HEK293 (cell line): Measurements from ENCODE around the gene C3orf33.

ENCODE experiments used
- ATF2 ChIP-seq: fragments of 450-650 bp; formaldehyde crosslinking; IDR thresholded peaks from 2 replicates; pipeline ENCODE4 v1.5.1; 2016; ENCODE audit warnings: missing biosample characterization, missing genetic modification characterization, low read depth
- BCL11B ChIP-seq: fragments of 450-650 bp; formaldehyde crosslinking; IDR thresholded peaks from 2 replicates; pipeline ENCODE4 v1.5.1; 2016; ENCODE audit warnings: low read depth, missing biosample characterization, missing genetic modification characterization
- KLF10 ChIP-seq: fragments of 450-650 bp; IDR thresholded peaks from 2 replicates; pipeline ENCODE4 v1.5.1; 2018; ENCODE audit warnings: missing biosample characterization, mild to moderate bottlenecking, missing genetic modification characterization
- PBX3 ChIP-seq: sonication (generic); formaldehyde crosslinking; IDR thresholded peaks from 2 replicates; pipeline ENCODE4 v1.8.1; 2022; ENCODE audit warnings: mild to moderate bottlenecking, moderate library complexity, missing genetic modification reagents
- PRDM2 ChIP-seq: fragments of 450-650 bp; formaldehyde crosslinking; IDR thresholded peaks from 2 replicates; pipeline ENCODE4 v1.5.1; 2016; ENCODE audit warnings: missing biosample characterization, missing genetic modification characterization, borderline replicate concordance
- SCRT2 ChIP-seq: fragments of 450-650 bp; formaldehyde crosslinking; IDR thresholded peaks from 2 replicates; pipeline ENCODE4 v1.5.1; 2016; ENCODE audit warnings: missing biosample characterization, missing genetic modification characterization
- SP3 ChIP-seq: fragments of 450-650 bp; formaldehyde crosslinking; IDR thresholded peaks from 2 replicates; pipeline ENCODE4 v1.5.1; 2016; ENCODE audit warnings: missing biosample characterization, missing genetic modification characterization
- ZBTB21 ChIP-seq: fragments of 450-650 bp; formaldehyde crosslinking; IDR thresholded peaks from 2 replicates; pipeline ENCODE4 v1.5.1; 2017; ENCODE audit warnings: missing biosample characterization, missing genetic modification characterization
- ZBTB6 ChIP-seq: fragments of 450-650 bp; formaldehyde crosslinking; IDR thresholded peaks from 2 replicates; pipeline ENCODE4 v1.5.1; 2017; ENCODE audit warnings: missing biosample characterization, missing genetic modification characterization
- ZNF121 ChIP-seq: fragments of 450-650 bp; formaldehyde crosslinking; IDR thresholded peaks from 2 replicates; pipeline ENCODE4 v1.5.1; 2016; ENCODE audit warnings: missing biosample characterization, missing genetic modification characterization
- ZNF138 ChIP-seq: fragments of 450-650 bp; formaldehyde crosslinking; IDR thresholded peaks from 2 replicates; pipeline ENCODE4 v1.5.1; 2016; ENCODE audit warnings: missing biosample characterization, missing genetic modification characterization, borderline replicate concordance
- ZNF148 ChIP-seq: fragments of 450-650 bp; formaldehyde crosslinking; IDR thresholded peaks from 2 replicates; pipeline ENCODE4 v1.5.0; 2017; ENCODE audit warnings: missing biosample characterization, missing genetic modification characterization, borderline replicate concordance
- ZNF16 ChIP-seq: fragments of 450-650 bp; formaldehyde crosslinking; IDR thresholded peaks from 2 replicates; pipeline ENCODE4 v1.5.1; 2016; ENCODE audit warnings: low read depth, missing biosample characterization, missing genetic modification characterization
- ZNF2 ChIP-seq: fragments of 450-650 bp; formaldehyde crosslinking; IDR thresholded peaks from 2 replicates; pipeline ENCODE4 v1.5.1; 2016; ENCODE audit warnings: missing biosample characterization, missing genetic modification characterization
- ZNF211 ChIP-seq: fragments of 450-650 bp; formaldehyde crosslinking; IDR thresholded peaks from 2 replicates; pipeline ENCODE4 v1.5.1; 2016; ENCODE audit warnings: low read depth, missing biosample characterization, missing genetic modification characterization
- ZNF221 ChIP-seq: fragments of 450-650 bp; formaldehyde crosslinking; IDR thresholded peaks from 2 replicates; pipeline ENCODE4 v1.5.1; 2017; ENCODE audit warnings: missing biosample characterization, missing genetic modification characterization, borderline replicate concordance
- ZNF24 ChIP-seq: fragments of 450-650 bp; formaldehyde crosslinking; IDR thresholded peaks from 2 replicates; pipeline ENCODE4 v1.5.1; 2016; ENCODE audit warnings: missing biosample characterization, missing genetic modification characterization
- ZNF394 ChIP-seq: fragments of 450-650 bp; formaldehyde crosslinking; IDR thresholded peaks from 2 replicates; pipeline ENCODE4 v1.5.1; 2016; ENCODE audit warnings: missing biosample characterization, missing genetic modification characterization, mild to moderate bottlenecking, moderate library complexity, borderline replicate concordance
- ZNF426 ChIP-seq: fragments of 450-650 bp; formaldehyde crosslinking; IDR thresholded peaks from 2 replicates; pipeline ENCODE4 v1.5.1; 2017; ENCODE audit warnings: missing biosample characterization, missing genetic modification characterization, mild to moderate bottlenecking, inconsistent platforms, moderate library complexity
- ZNF473 ChIP-seq: fragments of 450-650 bp; formaldehyde crosslinking; IDR thresholded peaks from 2 replicates; pipeline ENCODE4 v1.5.1; 2017; ENCODE audit warnings: missing biosample characterization, missing genetic modification characterization
- ZNF530 ChIP-seq: fragments of 450-650 bp; formaldehyde crosslinking; IDR thresholded peaks from 2 replicates; pipeline ENCODE4 v1.5.1; 2016; ENCODE audit warnings: low read depth, missing biosample characterization, missing genetic modification characterization
- ZNF571 ChIP-seq: fragments of 450-650 bp; formaldehyde crosslinking; IDR thresholded peaks from 2 replicates; pipeline ENCODE4 v1.5.0; 2017; ENCODE audit warnings: missing biosample characterization, missing genetic modification characterization
- ZNF621 ChIP-seq: fragments of 450-650 bp; formaldehyde crosslinking; IDR thresholded peaks from 2 replicates; pipeline ENCODE4 v1.5.1; 2017; ENCODE audit warnings: missing biosample characterization, missing genetic modification characterization
- ZNF660 ChIP-seq: fragments of 450-650 bp; IDR thresholded peaks from 2 replicates; pipeline ENCODE4 v1.5.1; 2018; ENCODE audit warnings: missing biosample characterization, mild to moderate bottlenecking, missing genetic modification characterization
- ZNF670 ChIP-seq: fragments of 450-650 bp; formaldehyde crosslinking; IDR thresholded peaks from 2 replicates; pipeline ENCODE4 v1.5.1; 2016; ENCODE audit warnings: missing biosample characterization, missing genetic modification characterization, low read depth
- ZNF677 ChIP-seq: fragments of 450-650 bp; IDR thresholded peaks from 2 replicates; pipeline ENCODE4 v1.5.0; 2018; ENCODE audit warnings: missing biosample characterization, mild to moderate bottlenecking, missing genetic modification characterization, moderate library complexity
- ZNF707 ChIP-seq: fragments of 450-650 bp; formaldehyde crosslinking; IDR thresholded peaks from 2 replicates; pipeline ENCODE4 v1.5.1; 2016; ENCODE audit warnings: missing biosample characterization, missing genetic modification characterization
- ZNF776 ChIP-seq: fragments of 450-650 bp; formaldehyde crosslinking; IDR thresholded peaks from 2 replicates; pipeline ENCODE4 v1.5.0; 2017; ENCODE audit warnings: missing biosample characterization, missing genetic modification characterization, borderline replicate concordance

Gene C3orf33

GRCh38 chr3:155854141-155854940 lies 48.3 kb upstream of the C3orf33 start, which contains the start of gene SLC33A1 (continued):
- TF ChIP-seq ATF2 (tag by site-specific recombination) (peak; percentile 94), ZNF211 (tag by site-specific recombination) (no peak), ZNF571 (tag by site-specific recombination) (no peak), PBX3 (no peak), ZNF221 (tag by site-specific recombination) (no peak), SCRT2 (tag by site-specific recombination) (peak; percentile 80), ZNF660 (peak; percentile 99), KLF10 (peak; percentile 96), ZBTB21 (tag by site-specific recombination) (peak; percentile 71), SP3 (tag by site-specific recombination) (peak; percentile 90), ZNF394 (tag by site-specific recombination) (peak; percentile 77), ZNF677 (tag by site-specific recombination) (no peak), ZNF426 (tag by site-specific recombination) (no peak), ZNF670 (tag by site-specific recombination) (no peak), ZNF16 (tag by site-specific recombination) (no peak), ZNF24 (tag by site-specific recombination) (peak; percentile 95), ZBTB6 (peak; percentile 44; the same call in 1 of the 2 replicates), ZNF621 (no peak), ZNF148 (no peak), ZNF473 (no peak), ZNF707 (no peak), BCL11B (no peak), ZNF2 (tag by site-specific recombination) (peak; percentile 90), ZNF776 (tag by site-specific recombination) (no peak), ZNF138 (tag by site-specific recombination) (no peak), ZNF121 (tag by site-specific recombination) (no peak), ZNF530 (tag by site-specific recombination) (no peak), PRDM2 (tag by site-specific recombination) (no peak)
